AG08395 (cell line): ENCODE data around the gene TXK.
A peak's percentile ranks its signal among the peaks of the same experiment; 100 is the strongest.

Experiments
- DNase-seq: peaks from one replicate; pipeline ENCODE4 v3.0.0; 2012; ENCODE audit warnings: mixed read lengths, low spot score

TXK gene

GRCh38 chr4:48137846-48138245 lies 3.8 kb upstream of the TXK start:
- no peak for DNase-seq

DNA sequence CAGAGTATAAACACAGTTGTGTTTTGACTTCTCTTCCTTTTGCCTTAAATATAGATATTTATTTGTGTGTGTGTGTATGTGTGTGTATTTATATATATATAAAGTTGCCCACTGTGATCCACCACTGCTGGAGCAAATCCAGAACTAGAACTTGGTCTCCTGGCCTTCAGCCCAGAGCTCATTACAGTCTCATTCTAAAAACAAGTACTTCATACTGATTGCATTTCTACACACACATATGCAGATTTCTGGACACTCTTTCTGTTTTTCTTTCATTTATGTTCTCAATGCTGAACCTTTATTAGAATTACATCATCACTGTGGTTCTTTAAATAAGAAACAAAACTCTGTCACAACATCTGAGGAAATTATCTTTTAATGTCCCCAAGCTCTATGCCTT lies 381 bp downstream of the TXK start:
- DNase-seq, result no peak

DNA sequence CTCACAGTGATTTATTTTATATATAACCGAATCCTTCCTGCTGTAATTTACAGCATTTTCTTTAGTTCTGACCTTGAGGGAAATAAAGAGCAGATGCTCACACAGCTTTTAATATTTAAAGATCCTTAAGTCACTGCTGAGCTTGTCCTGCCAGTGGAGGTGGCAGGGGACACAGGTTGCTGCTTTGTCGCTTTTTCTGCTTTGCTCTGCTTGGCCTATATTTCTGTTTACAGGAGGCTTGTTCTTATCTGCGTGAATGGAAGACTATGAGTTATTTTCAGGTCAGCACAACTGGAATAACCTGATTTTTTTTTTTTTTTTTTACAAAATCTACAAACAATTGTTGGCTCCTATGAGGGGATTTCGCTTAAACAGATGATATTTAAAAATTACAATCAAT lies 2.3 kb downstream of the TXK start:
- DNase-seq, result no peak

DNA sequence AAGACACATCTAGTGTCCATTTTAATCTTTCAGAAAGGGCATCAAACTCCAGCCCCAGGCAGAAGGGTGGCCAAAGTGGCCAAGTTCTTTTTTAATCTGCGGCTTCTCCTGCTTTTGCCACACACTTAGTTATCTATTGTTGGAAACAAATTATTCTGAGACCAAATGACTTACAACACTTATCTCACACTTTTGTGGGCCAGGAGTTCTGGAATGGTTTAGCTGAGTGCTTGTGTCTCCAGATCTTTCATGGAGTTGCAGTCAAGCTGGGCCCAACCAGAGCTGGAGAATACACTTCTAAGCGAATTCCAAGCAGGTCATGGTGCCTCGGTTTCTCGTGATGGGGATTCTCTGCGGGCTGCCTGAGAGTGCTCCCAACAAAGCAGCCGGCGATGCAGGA lies 4.0 kb downstream of the TXK start:
- DNase-seq, result no peak

GRCh38 chr4:48129307-48130014 lies 4.6 kb downstream of the TXK start:
- no peak for DNase-seq

DNA sequence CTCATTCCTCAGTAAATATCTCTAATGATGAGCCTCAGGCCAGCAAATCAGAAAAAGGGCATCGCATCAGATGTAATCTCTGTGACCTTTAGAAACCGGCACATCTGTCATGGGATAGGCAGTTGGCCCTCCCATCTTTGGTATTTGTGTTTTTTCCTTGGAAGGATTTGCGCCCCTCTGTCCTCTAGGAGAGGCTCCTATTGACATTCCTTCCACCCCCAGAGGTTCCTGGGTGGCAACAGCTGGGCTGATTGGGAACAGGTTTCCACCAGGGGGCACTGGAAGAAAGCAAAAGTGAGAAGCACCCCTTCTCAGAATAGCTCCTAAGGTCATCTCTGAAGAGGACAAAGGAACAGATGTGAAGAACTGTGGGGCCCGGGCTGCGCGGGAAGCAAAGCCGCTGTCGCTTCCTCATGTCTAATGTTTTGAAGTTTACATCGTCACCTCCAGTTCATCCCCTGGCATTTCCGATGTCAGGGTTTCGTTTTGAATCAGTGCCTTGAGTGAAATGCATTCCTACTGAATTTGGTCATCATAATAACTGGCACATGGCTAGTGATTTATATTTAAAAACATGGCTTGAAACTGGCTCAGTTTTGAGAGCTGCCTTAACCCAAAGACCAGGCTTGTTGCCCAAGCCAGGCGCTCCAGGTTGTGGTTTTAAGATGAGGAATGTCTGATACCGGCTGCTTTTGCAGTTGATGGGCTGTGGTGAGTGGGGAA lies 6.2 kb downstream of the TXK start:
- peak; percentile 86 for DNase-seq

DNA sequence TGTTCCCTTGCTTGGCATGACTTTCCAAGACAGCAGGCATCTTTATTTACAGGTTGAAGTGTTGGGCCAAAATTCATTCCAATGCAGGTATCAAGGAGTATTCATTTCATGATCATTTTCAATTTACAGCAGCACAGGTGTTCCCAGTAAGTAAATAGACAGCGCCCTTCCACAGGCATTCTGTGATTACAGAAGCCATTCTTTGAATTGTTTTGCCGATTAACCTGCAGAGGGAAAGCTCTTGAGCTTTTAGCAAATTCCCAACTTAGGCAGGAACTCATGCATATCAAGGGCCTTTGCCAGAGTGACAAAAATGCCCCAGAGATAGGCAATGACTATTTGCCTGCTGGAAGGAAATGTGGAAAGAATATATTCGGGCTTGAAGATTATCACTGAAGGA lies 6.8 kb downstream of the TXK start:
- peak; percentile 7 for DNase-seq

GRCh38 chr4:48126621-48127020 lies 7.4 kb downstream of the TXK start:
- DNase-seq, result no peak

DNA sequence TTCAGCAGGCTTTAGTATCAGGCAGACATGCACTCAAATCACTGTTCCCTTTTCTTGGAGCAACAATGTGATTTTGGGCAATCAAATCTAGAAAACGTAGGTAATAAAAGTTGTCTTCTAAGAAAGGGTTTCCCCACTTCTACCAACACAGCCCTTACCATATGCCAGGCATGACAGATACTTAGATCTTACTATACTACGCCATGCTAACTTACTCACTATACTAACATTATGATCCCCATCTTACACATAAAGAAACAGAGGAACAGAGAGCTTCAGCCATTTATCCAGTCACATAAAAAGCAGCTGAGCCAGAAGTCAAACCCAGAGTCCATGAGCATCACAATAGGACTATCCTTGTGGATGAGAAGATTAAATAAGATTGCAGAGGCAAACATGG lies 9.2 kb downstream of the TXK start:
- DNase-seq, result no peak

- no peak for DNase-seq
Observed at GRCh38 chr4:48122756-48123155, 11.3 kb downstream of the TXK start.

- no peak for DNase-seq
Observed at GRCh38 chr4:48121180-48121579, 12.9 kb downstream of the TXK start.

GRCh38 chr4:48120132-48120531 lies 13.9 kb downstream of the TXK start:
- no peak for DNase-seq

GRCh38 chr4:48119646-48120045 lies 14.4 kb downstream of the TXK start:
- DNase-seq, result no peak

- no peak for DNase-seq
Observed at GRCh38 chr4:48118081-48118480, 16.0 kb downstream of the TXK start.

- no peak for DNase-seq
Observed at GRCh38 chr4:48116582-48116981, 17.5 kb downstream of the TXK start.

DNA sequence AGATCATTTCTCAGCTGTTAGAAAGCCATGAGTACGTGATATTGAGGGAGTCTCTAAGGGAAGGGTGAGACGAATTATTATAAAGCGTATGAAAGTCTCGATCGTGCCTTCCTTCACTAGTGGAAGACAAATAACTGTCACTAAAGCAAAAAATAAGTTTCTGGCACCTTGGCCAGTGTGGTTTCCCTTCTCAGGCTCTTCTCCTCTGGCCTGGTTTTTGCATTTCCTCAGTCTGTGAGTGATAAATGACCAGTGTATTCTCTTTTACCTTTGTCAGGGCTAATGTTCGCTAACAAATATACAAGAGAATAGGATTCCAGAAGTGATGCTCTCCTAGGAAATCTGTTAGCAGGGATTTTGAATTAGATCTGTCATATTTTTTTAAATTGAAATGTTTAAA lies 19.6 kb downstream of the TXK start:
- no peak for DNase-seq

DNA sequence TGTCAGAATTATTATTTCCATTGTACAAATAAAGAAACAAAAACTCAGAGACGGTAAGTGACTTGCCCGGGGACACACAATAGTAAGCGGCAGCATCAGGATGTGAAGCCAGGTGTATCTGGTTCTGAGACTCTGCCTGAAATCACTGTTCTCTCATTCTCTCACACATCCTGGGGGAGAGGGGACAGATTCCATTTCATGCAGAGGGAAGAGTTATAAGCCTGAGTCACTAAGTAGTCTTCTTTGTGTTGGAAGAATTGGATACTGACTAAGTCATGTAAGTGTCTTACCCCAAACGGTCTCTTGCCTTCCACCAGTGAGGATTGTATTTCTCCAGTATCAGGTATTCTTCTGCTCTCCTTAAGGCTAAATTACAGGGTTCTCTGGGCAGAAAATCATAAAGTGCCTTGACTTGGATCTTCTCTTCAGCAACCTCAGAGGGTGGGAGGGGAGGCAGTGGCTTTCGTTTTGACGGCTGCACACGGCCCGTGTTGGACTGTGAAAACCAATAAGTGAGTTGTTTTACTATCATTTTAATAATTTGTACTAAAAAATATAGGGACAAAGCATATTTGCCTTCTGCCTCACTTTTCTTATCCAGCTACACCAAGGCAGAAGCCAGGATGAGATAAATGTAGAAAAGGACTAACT lies 21.9 kb downstream of the TXK start:
- peak; percentile 34 for DNase-seq

GRCh38 chr4:48110452-48110978 lies 23.5 kb downstream of the TXK start:
- no peak for DNase-seq

GRCh38 chr4:48109413-48110263 lies 24.4 kb downstream of the TXK start:
- DNase-seq, result peak; percentile 26

- DNase-seq, result no peak
Observed at GRCh38 chr4:48108309-48109073, 25.6 kb downstream of the TXK start.

- DNase-seq, result no peak
Observed at GRCh38 chr4:48105230-48105629, 28.8 kb downstream of the TXK start.
